Measurements from ENCODE around the gene NR2C2.

The NR2C2 gene

GRCh38 chr3:14935592-14936345 is 11.6 kb upstream of the NR2C2 start:
- TF ChIP-seq, protein P1, sequence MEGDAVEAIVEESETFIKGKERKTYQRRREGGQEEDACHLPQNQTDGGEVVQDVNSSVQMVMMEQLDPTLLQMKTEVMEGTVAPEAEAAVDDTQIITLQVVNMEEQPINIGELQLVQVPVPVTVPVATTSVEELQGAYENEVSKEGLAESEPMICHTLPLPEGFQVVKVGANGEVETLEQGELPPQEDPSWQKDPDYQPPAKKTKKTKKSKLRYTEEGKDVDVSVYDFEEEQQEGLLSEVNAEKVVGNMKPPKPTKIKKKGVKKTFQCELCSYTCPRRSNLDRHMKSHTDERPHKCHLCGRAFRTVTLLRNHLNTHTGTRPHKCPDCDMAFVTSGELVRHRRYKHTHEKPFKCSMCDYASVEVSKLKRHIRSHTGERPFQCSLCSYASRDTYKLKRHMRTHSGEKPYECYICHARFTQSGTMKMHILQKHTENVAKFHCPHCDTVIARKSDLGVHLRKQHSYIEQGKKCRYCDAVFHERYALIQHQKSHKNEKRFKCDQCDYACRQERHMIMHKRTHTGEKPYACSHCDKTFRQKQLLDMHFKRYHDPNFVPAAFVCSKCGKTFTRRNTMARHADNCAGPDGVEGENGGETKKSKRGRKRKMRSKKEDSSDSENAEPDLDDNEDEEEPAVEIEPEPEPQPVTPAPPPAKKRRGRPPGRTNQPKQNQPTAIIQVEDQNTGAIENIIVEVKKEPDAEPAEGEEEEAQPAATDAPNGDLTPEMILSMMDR (IDR thresholded peaks at IDR 0.05), result no peak
- TF ChIP-seq ZFX (IDR thresholded peaks at IDR 0.05; ENCODE audit: borderline replicate concordance), result no peak
- H3K27ac ChIP-seq, result no peak overlapping the region

GRCh38 chr3:14938954-14939353 is 8.4 kb upstream of the NR2C2 start:
- no peak overlapping the region for H3K27ac ChIP-seq
- TF ChIP-seq, protein P1 (IDR thresholded peaks at IDR 0.05), result no peak
- TF ChIP-seq ZFX (IDR thresholded peaks at IDR 0.05; ENCODE audit: borderline replicate concordance), result no peak

DNA sequence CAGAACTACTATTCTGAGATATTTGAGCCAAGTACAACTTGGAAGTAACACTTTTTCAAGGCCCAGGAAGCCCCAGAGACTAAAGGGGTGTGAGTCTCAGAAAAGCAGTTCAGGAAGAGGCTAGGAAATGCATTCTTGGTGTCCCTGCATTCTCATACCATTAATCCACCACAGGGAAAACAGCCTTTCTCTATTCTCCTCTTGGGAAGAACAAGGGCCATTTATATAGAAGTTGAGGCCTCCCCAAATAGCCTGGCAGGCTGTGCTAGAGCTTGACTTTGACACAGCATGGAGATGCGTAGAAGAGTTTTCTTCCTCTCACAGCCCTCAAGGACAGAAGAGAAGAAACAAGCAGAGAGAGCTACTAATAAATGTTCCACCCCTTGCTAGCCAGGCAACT is 5.5 kb upstream of the NR2C2 start:
- H3K27ac ChIP-seq, result no peak overlapping the region
- TF ChIP-seq, protein P1 (IDR thresholded peaks at IDR 0.05), result no peak
- no peak for TF ChIP-seq ZFX (IDR thresholded peaks at IDR 0.05; ENCODE audit: borderline replicate concordance)

DNA sequence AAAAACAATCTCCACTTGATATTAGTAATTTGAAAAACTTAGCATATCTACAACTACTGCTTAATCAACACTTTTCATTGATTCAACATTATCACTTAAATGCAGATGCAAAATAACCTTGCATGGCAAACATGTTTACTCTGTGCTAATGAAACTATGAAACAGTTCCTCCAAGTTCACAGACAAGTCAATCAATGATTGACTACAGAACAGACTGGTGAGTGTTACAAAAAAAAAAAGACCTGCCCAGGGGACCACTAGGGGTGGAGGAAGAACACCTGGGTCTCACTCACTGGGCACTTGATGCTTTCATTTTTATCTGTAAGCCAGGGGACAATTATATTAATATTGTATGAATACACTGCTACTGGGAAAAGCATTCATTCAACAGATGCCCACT is 4.3 kb upstream of the NR2C2 start:
- no peak overlapping the region for H3K27ac ChIP-seq
- no peak for TF ChIP-seq ZFX (IDR thresholded peaks at IDR 0.05; ENCODE audit: borderline replicate concordance)
- TF ChIP-seq, protein P1 (IDR thresholded peaks at IDR 0.05), result no peak

GRCh38 chr3:14946236-14946635 is 1.1 kb upstream of the NR2C2 start:
- TF ChIP-seq, protein P1 (IDR thresholded peaks at IDR 0.05), result no peak
- no peak for TF ChIP-seq ZFX (IDR thresholded peaks at IDR 0.05; ENCODE audit: borderline replicate concordance)

GRCh38 chr3:14946739-14947099 is 664 bp upstream of the NR2C2 start:
- peak overlapping the region; percentile 99 for H3K27ac ChIP-seq
- TF ChIP-seq, protein P1 (IDR thresholded peaks at IDR 0.05), result no peak
- no peak for TF ChIP-seq ZFX (IDR thresholded peaks at IDR 0.05; ENCODE audit: borderline replicate concordance)

More at GRCh38 chr3:14946236-14946635, 1.1 kb upstream of the NR2C2 start:
- peak overlapping the region; percentile 99 for H3K27ac ChIP-seq

DNA sequence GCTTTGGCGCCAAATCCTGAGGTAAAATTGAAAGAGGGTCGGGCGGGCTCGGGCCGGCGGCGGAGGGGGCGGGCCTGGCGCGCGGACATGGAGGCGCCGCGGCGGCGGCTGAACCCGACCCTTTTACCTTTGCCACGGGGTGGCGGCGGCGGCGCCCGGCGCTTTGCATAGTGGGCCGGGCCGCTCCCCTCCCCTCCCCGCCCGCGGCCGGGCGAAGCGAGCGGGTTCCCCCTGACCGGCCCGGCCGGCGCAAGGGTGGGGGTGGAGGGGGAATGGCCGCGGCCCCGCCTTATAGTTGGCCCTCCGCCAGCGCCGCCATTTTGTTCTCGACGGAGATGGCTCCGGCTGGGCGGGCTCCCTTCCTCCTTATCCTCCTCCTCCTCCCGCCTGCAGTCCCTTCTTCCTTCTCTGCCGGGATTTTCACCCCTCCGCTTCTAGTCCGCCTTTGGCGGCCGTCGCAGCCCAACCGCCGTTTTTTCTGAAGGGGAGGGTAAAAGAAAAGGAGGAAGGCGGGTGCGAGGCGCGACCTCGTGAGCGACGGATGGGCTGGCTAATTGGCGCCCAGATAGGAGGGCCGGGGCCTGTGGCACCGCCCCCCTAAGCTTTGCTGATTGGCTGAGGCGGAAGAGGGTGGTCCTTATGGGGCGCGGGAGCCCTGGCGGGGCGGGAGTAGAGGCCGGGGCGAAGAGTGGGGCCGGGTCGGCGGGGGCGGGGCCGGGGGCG is 664 bp downstream of the NR2C2 start:
- peak overlapping the region; percentile 99 for H3K27ac ChIP-seq
- TF ChIP-seq, protein P1 (IDR thresholded peaks at IDR 0.05), result no peak
